Pulmonary artery endothelial cell (primary cell): ENCODE results near the gene SH3TC2. TPM values are rescaled to one million over a fixed set of nuclear protein-coding genes. Genes with fewer than 3 reads are reported as not detected.

ENCODE experiments used
- DNase-seq: peaks from one replicate; pipeline ENCODE4 v3.0.0-alpha.2; 2011; ENCODE audit warnings: low read depth, low spot score
- total RNA-seq: library from RNA; depleted of rRNA; stranded (reverse); fragments of >200 nt; gene quantifications from 2 replicates; pipeline ENCODE4 v1.2.3, GENCODE V29; 2014

Gene SH3TC2
- total RNA-seq, 1 donor from 2014 or later: 5.5 TPM

- DNase-seq: peak; percentile 86
Measured at GRCh38 chr5:148972974-148973374, 89.9 kb downstream of the SH3TC2 start.

- no peak for DNase-seq
Measured at GRCh38 chr5:148972396-148972795, 90.5 kb downstream of the SH3TC2 start.

- no peak for DNase-seq
Measured at GRCh38 chr5:148970876-148971275, 92.0 kb downstream of the SH3TC2 start.

- no peak for DNase-seq
Measured at GRCh38 chr5:148970228-148970627, 92.6 kb downstream of the SH3TC2 start.

GRCh38 chr5:148969291-148969690, 93.6 kb downstream of the SH3TC2 start:
- DNase-seq: no peak

- no peak for DNase-seq
Measured at GRCh38 chr5:148968311-148968710, 94.6 kb downstream of the SH3TC2 start.

GRCh38 chr5:148967783-148968182, 95.1 kb downstream of the SH3TC2 start:
- DNase-seq: no peak

- DNase-seq: no peak
Measured at GRCh38 chr5:148966938-148967337, 95.9 kb downstream of the SH3TC2 start.

GRCh38 chr5:148966348-148966747, 96.5 kb downstream of the SH3TC2 start:
- DNase-seq: no peak

- DNase-seq: peak; percentile 91
Measured at GRCh38 chr5:148965511-148966265, 97.2 kb downstream of the SH3TC2 start.

- DNase-seq: no peak
Measured at GRCh38 chr5:148963664-148964063, 99.2 kb downstream of the SH3TC2 start.

GRCh38 chr5:148962761-148963324, 100.0 kb downstream of the SH3TC2 start:
- no peak for DNase-seq

- no peak for DNase-seq
Measured at GRCh38 chr5:148962200-148962550, 100.7 kb downstream of the SH3TC2 start.

GRCh38 chr5:148961261-148962199, 101.3 kb downstream of the SH3TC2 start:
- no peak for DNase-seq

GRCh38 chr5:148960070-148960769, 102.6 kb downstream of the SH3TC2 start:
- no peak for DNase-seq

- no peak for DNase-seq
Measured at GRCh38 chr5:148957591-148958202, 105.2 kb downstream of the SH3TC2 start.

GRCh38 chr5:148956477-148957385, 106.1 kb downstream of the SH3TC2 start:
- no peak for DNase-seq
